NCI-H1105 treated with DMSO at 0.1 percent for 48 hours (cell line): ENCODE data around the gene PGD.
"Not testable (repeated sequence)": the region's sequence is repeated elsewhere in the genome, so short reads cannot be mapped to it uniquely, and the experiment has no call there.

ENCODE experiments used
- DNase-seq: peaks from one replicate; lab custom pipeline; 2025; lab: John Stamatoyannopoulos, UW

Gene PGD

GRCh38 chr1:10437052-10437451 lies 38.2 kb downstream of the PGD start:
- no peak for DNase-seq

GRCh38 chr1:10438677-10439163 lies 39.9 kb downstream of the PGD start:
- peak; percentile 11 for DNase-seq

- DNase-seq = no peak
These were observed 41.4 kb downstream of the PGD start for GRCh38 chr1:10440305-10440704.

GRCh38 chr1:10440794-10441193 lies 41.9 kb downstream of the PGD start:
- DNase-seq = no peak

GRCh38 chr1:10444248-10444647 lies 45.4 kb downstream of the PGD start:
- DNase-seq = no peak

GRCh38 chr1:10444795-10445397 lies 46.0 kb downstream of the PGD start:
- DNase-seq = no peak

GRCh38 chr1:10446790-10447422 lies 48.0 kb downstream of the PGD start:
- no peak for DNase-seq

GRCh38 chr1:10449751-10450150 lies 50.9 kb downstream of the PGD start, which contains the start of gene CORT:
Gene CORT, plus strand, starts transcription at chr1:10450031. Its CDS starts 193 bp downstream, at chr1:10450224.
- no peak for DNase-seq

GRCh38 chr1:10450156-10450814 lies 51.4 kb downstream of the PGD start:
- DNase-seq = no peak

- no peak for DNase-seq
These were observed 52.0 kb downstream of the PGD start for GRCh38 chr1:10450836-10451235.

- no peak for DNase-seq
These were observed 52.4 kb downstream of the PGD start for GRCh38 chr1:10451287-10451686.

- DNase-seq = no peak
These were observed 57.2 kb downstream of the PGD start for GRCh38 chr1:10456048-10456447.

- DNase-seq = peak; percentile 92
These were observed 57.8 kb downstream of the PGD start for GRCh38 chr1:10456661-10457060.

GRCh38 chr1:10457462-10457861 lies 58.6 kb downstream of the PGD start:
- not testable (repeated sequence) for DNase-seq

GRCh38 chr1:10457875-10458274 lies 59.0 kb downstream of the PGD start:
- no peak for DNase-seq

GRCh38 chr1:10459184-10459583 lies 60.3 kb downstream of the PGD start:
- DNase-seq = no peak

- no peak for DNase-seq
These were observed 68.2 kb downstream of the PGD start for GRCh38 chr1:10467078-10467477.

GRCh38 chr1:10470043-10470442 lies 71.2 kb downstream of the PGD start:
- no peak for DNase-seq
